MM.1S (cell line): ENCODE data around the gene SLC43A1.

ENCODE experiments used
- DNase-seq: peaks from one replicate; pipeline ENCODE4 v3.0.0-alpha.2; 2015
- H2AFZ ChIP-seq: fragments of 300-600 bp; sonication (generic); 2 replicates; pipeline ENCODE4 v1.6.0; 2016; ENCODE audit warnings: antibody characterized with exemption, low read length
- H3F3A ChIP-seq: fragments of 300-600 bp; sonication (generic); 2 replicates; pipeline ENCODE4 v1.6.1; 2016; ENCODE audit warnings: mild to moderate bottlenecking, antibody characterized with exemption, low read length, moderate library complexity, mixed read lengths; ENCODE audit not compliant: insufficient read depth
- H3K27ac ChIP-seq: fragments of 300-600 bp; sonication (generic); 2 replicates; pipeline ENCODE4 v1.5.1; 2016; ENCODE audit warnings: mild to moderate bottlenecking, low read length
- H3K27me3 ChIP-seq: fragments of 300-600 bp; sonication (generic); replicated peaks from 2 replicates; pipeline ENCODE4 v1.6.0; 2016; ENCODE audit warnings: low read length; ENCODE audit not compliant: insufficient read depth
- H3K36me3 ChIP-seq: fragments of 300-600 bp; sonication (generic); replicated peaks from 2 replicates; pipeline ENCODE4 v1.6.1; 2016; ENCODE audit warnings: mild to moderate bottlenecking, low read length, mixed read lengths; ENCODE audit not compliant: insufficient read depth
- H3K4me1 ChIP-seq: fragments of 300-600 bp; sonication (generic); 2 replicates; pipeline ENCODE4 v1.6.1; 2016; ENCODE audit warnings: low read length, mixed read lengths
- H3K4me2 ChIP-seq: fragments of 300-600 bp; sonication (generic); 2 replicates; pipeline ENCODE4 v1.6.0; 2016; ENCODE audit warnings: low read depth, low read length
- H3K4me3 ChIP-seq: fragments of 300-600 bp; sonication (generic); 2 replicates; pipeline ENCODE4 v1.5.1; 2016; ENCODE audit warnings: low read length, mixed read lengths
- H3K79me2 ChIP-seq: fragments of 300-600 bp; sonication (generic); 2 replicates; pipeline ENCODE4 v1.6.1; 2016; ENCODE audit warnings: mixed run types, low read length, mixed read lengths
- H3K9ac ChIP-seq: fragments of 300-600 bp; sonication (generic); 2 replicates; pipeline ENCODE4 v1.6.1; 2016; ENCODE audit warnings: low read length, mixed read lengths
- H3K9me2 ChIP-seq: fragments of 300-600 bp; sonication (generic); replicated peaks from 2 replicates; pipeline ENCODE4 v1.6.1; 2016; ENCODE audit warnings: mild to moderate bottlenecking, low read length, mixed read lengths; ENCODE audit not compliant: insufficient read depth
- H3K9me3 ChIP-seq: fragments of 300-600 bp; sonication (generic); replicated peaks from 2 replicates; pipeline ENCODE4 v1.6.1; 2016; ENCODE audit warnings: mild to moderate bottlenecking, low read length, mixed read lengths; ENCODE audit not compliant: insufficient read depth
- H4K20me1 ChIP-seq: fragments of 300-600 bp; sonication (generic); 2 replicates; pipeline ENCODE4 v1.6.1; 2016; ENCODE audit warnings: mild to moderate bottlenecking, low read length, moderate library complexity, mixed read lengths; ENCODE audit not compliant: insufficient read depth
- CTCF ChIP-seq: fragments of 300-600 bp; sonication (generic); IDR thresholded peaks from 2 replicates; pipeline ENCODE4 v1.5.1; 2016; ENCODE audit warnings: antibody characterized with exemption, low read length, mixed read lengths
- EZH2 ChIP-seq: fragments of 300-600 bp; sonication (generic); optimal IDR thresholded peaks from 2 replicates; pipeline ENCODE3; 2017; ENCODE audit warnings: low read depth, mild to moderate bottlenecking, antibody characterized with exemption, low read length, mixed read lengths
- EZH2phosphoT487 ChIP-seq: fragments of 300-600 bp; sonication (generic); IDR thresholded peaks from 2 replicates; pipeline ENCODE4 v1.6.1; 2018; ENCODE audit warnings: antibody characterized with exemption, low read length

The SLC43A1 gene

GRCh38 chr11:57463671-57464538, 51.6 kb downstream of the SLC43A1 start:
- no peaks in the 10 kb centered on the region for H3K9me3 ChIP-seq
- H3K9ac ChIP-seq, result no peak overlapping the region
- no peaks in the 10 kb centered on the region for H3K79me2 ChIP-seq
- H3F3A ChIP-seq, result 0 out of 2 replicates have a peak, but pooled peaks cover 3% of the 10 kb centered on the region
- TF ChIP-seq EZH2phosphoT487 (no peak), CTCF (no peak), EZH2 (no peak)
- no peak for DNase-seq
- H3K4me1 ChIP-seq, result peaks cover 9% of the 10 kb centered on the region
- H3K27ac ChIP-seq, result no peak overlapping the region
- H3K4me3 ChIP-seq, result no peak overlapping the region
- peaks cover 12% of the 10 kb centered on the region for H3K27me3 ChIP-seq
- no peak overlapping the region for H2AFZ ChIP-seq
- no peaks in the 10 kb centered on the region for H3K9me2 ChIP-seq
- H3K36me3 ChIP-seq, result no peaks in the 10 kb centered on the region
- no peaks in the 10 kb centered on the region for H4K20me1 ChIP-seq
- no peak overlapping the region for H3K4me2 ChIP-seq

- H3K9me3 ChIP-seq, result no peaks in the 10 kb centered on the region
- H3K27me3 ChIP-seq, result peaks cover 13% of the 10 kb centered on the region
- H2AFZ ChIP-seq, result no peak overlapping the region
- no peak overlapping the region for H3K4me3 ChIP-seq
- no peak overlapping the region for H3K9ac ChIP-seq
- DNase-seq, result no peak
- 0 out of 2 replicates have a peak, but pooled peaks cover 3% of the 10 kb centered on the region for H3F3A ChIP-seq
- H3K79me2 ChIP-seq, result no peaks in the 10 kb centered on the region
- peaks cover 14% of the 10 kb centered on the region for H3K4me1 ChIP-seq
- no peak overlapping the region for H3K27ac ChIP-seq
- no peaks in the 10 kb centered on the region for H3K36me3 ChIP-seq
- no peak overlapping the region for H3K4me2 ChIP-seq
- no peaks in the 10 kb centered on the region for H4K20me1 ChIP-seq
- H3K9me2 ChIP-seq, result no peaks in the 10 kb centered on the region
- TF ChIP-seq EZH2, result no peak
- no peak for TF ChIP-seq EZH2phosphoT487
- no peak for TF ChIP-seq CTCF
Observed at GRCh38 chr11:57462597-57462996, 52.9 kb downstream of the SLC43A1 start.

GRCh38 chr11:57461841-57462489, 53.5 kb downstream of the SLC43A1 start:
- Histone ChIP-seq H3K27me3 (peaks cover 13% of the 10 kb centered on the region), H3K4me1 (peaks cover 17% of the 10 kb centered on the region), H3K27ac (no peak overlapping the region), H3K9ac (no peak overlapping the region), H3K4me3 (no peak overlapping the region), H3K9me3 (no peaks in the 10 kb centered on the region), H3K9me2 (no peaks in the 10 kb centered on the region), H2AFZ (no peak overlapping the region), H3F3A (0 out of 2 replicates have a peak, but pooled peaks cover 3% of the 10 kb centered on the region), H3K36me3 (no peaks in the 10 kb centered on the region), H3K79me2 (no peaks in the 10 kb centered on the region), H3K4me2 (no peak overlapping the region), H4K20me1 (no peaks in the 10 kb centered on the region)
- no peak for DNase-seq
- TF ChIP-seq EZH2phosphoT487 (no peak), EZH2 (no peak), CTCF (no peak)
